GM12892 (cell line): ENCODE data around the gene RNFT2.

ENCODE experiments used
- POLR2A ChIP-seq: IDR thresholded peaks from 2 replicates; pipeline ENCODE4 v1.6.1; 2011; ENCODE audit warnings: low read depth, low read length, control low read depth
- POLR2AphosphoS5 ChIP-seq: IDR thresholded peaks from 2 replicates; pipeline ENCODE4 v1.6.1; 2011; ENCODE audit warnings: low read depth, low read length, control low read depth

DNA sequence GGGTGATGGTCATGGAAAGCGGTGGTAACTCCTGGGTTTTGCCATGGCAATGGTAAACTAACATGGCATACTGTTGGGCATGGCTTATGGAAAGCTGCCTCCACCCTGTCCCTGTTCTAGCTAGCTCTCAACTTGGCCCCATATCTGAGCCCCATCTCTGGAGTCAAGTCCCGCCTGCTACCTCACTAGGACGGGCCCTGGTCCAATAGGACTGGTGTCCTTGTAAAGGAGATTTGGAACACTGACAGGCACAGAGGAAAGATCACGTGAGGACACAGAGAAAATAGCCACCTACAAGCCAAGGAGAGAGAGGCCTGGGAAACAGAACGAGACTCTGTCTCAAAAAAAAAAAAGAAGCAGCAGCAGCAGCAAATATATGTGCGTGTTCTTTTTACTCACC, 59.8 kb downstream of the RNFT2 start:
- TF ChIP-seq POLR2A (no peak), POLR2AphosphoS5 (no peak)
